HG03097 (cell line): ENCODE measurements around the gene CACNG6.
"Not testable (repeated sequence)": the region's sequence is repeated elsewhere in the genome, so short reads cannot be mapped to it uniquely, and the experiment has no call there.

Source experiments
- ATAC-seq: cut with Tn5 transposase; IDR thresholded peaks from one replicate; pipeline ENCODE4 v1.9.1; 2021; ENCODE audit not compliant: unreplicated experiment, low FRiP score

CACNG6 gene, protein sequence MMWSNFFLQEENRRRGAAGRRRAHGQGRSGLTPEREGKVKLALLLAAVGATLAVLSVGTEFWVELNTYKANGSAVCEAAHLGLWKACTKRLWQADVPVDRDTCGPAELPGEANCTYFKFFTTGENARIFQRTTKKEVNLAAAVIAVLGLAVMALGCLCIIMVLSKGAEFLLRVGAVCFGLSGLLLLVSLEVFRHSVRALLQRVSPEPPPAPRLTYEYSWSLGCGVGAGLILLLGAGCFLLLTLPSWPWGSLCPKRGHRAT

DNA sequence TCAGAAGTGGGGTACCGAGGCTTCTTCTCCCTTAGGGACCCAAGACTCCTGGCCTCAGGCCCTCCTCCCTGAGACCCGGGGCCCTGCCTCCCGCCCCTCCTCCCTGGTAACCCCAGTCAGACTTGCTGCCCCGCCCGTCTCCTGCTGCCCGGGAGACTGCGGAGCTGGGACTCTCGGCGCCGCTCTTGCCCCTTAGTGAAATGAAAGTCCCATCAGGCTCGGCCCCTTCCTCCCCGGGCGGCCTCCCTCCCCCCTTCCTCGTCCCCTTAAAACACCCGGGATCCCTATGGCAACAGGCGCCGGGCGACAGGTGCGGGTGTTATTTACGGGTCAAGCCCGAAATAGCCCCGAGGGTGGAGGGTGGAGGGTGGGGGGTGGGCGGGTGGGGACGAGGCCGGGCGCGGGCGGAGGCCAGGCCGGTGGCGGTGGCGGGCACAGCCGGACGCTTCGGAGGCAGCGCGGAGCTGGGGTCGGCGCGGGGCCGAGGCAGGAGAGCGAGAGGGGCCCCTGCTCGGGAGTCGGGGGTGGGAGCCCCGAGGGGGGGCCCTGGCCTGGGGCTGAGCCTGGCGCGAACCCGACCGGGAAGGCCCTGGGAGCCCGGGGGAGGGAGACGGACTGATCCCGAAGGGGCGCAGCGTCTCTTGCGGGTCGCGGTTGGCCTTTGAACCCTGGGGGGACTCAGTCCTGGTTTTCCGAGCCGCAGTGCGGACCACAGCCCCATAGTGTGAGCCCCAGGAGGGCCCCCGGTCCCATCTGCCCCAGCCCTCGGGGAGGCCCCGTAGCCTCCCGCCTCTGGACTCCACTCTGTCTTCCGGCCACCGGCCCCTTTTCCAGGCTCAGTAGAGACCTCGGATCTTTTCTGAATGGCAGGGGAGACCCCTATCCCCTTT lies at the start of gene CACNG6:
TSS of gene CACNG6 (plus strand) at position 414 of the 890 bp plus-strand sequence. CDS start 1,241 bp downstream, outside the sequence.
- no peak for ATAC-seq

DNA sequence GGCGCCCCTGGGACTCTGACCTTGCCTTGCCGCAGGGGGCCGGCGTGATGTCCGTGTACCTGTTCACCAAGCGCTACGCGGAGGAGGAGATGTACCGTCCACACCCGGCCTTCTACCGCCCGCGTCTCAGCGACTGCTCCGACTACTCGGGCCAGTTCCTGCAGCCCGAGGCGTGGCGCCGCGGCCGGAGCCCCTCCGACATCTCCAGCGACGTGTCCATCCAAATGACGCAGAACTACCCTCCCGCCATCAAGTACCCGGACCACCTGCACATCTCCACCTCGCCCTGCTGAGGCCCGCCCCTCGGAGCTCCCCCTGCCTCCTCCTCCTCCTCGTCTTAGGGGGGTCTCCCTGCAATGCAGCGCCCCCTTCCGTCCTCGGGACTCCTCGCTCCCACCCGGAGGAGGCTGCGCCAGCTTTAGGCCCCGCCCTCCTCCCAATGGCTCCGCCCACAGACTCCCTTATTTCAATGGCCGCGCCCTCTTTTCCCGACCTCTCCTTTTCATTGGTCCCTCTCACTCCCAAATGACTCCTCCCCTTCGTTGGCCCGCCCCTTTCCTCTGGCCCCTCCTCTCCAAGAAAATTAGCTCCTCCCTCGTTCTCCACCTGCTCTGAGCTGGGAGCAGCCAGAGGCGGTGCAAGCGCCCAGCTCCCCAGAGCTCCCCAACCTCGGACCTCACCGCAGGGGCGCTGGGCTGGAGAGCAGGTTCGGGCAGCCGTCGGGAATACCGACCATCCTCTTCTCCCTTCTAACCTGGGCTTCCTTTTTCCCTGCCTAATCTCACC lies 49.2 kb upstream of the CACNG6 start:
- ATAC-seq: no peak

DNA sequence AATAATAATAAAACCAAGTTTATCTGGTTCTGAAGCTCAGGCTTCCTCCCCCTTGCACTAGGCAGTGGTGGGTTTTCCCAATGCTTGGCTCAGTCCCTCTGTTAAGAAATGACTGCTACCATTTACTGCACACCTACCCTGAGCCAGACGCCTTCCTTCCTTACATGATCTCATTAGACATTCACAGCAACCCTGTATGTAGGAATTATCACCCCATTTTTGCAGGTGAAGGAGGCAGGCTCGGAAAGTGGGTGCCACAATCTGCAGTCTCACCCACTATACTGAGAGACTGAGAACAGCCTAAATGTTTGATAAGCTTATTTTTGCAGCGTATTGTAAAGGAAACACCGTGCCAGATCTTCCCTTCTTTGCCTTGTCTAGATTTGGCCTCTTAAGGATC lies 47.0 kb upstream of the CACNG6 start:
- no peak for ATAC-seq

DNA sequence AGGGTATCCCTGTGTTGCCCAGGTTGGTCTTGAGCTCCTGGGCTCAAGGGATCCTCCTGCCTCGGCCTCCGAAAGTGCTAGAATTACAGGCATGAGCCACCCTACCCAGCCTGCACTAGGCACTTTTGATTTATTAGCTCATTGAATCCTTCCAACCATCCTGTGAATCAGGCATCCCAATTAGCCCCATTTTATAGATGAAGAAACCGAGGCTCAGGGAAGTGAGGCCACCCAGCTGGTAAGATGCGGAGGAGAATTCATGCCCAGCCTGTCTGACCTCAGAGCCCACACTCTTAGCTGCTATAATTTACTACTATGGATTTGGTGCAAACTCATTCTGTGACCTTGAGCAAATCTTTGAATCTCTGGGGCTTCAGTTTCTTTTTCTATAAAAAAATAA lies 46.5 kb upstream of the CACNG6 start:
- no peak for ATAC-seq

DNA sequence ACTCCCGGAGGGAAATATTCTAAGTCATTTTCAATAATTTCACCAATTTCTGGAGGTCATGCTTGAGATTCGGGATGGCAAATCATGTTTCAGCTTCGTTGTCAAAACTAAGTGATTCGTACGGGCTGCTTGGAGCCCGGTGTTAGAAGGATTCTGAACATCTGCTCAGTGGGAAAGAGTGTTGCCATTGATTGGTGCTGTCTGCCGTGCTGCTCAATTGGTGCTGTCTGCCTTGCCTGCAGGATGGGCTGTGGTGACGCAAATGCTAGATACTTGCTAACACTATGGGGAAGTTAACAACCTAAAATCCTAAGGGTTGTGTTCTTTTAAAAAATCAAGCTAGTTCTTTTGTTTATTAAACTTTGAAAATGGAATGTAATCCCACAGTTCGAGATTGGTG lies 46.0 kb upstream of the CACNG6 start:
- no peak for ATAC-seq

DNA sequence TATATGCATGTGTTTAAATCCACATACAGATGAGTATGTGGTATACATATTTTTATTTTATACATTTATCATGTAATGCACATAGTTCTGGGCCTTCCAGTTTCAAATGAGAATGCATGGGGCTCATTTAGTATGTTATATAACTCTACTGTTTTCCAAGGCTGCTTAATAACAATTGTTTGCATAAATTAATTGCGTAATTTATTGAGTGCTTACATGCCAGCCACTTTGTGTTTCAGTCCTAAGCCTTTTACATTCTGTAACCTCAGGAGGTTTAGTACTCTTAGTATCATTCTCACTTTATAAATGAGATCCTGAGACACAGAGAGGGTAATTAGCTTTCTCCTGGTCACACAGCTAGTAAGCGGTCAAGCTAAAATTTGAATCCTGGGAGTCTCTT lies 45.4 kb upstream of the CACNG6 start:
- no peak for ATAC-seq

DNA sequence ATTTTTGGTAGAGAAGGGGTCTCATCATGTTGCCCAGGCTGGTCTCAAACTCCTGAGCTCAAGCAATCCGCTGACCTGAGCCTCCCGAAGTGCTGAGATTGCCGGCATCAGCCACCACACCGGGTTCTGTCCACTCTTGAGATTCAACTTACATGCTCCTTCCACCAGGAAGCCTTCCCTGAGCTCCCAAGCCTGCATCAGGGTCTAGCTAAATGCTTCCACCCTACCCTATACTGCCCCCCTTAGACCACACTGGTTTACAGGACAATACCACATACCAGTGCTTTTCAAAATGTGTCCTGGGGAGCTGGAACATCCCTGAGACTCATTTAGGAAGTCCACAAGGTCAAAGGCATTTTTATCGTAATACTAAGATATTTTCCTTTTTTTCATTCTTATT lies 43.8 kb upstream of the CACNG6 start:
- no peak for ATAC-seq

DNA sequence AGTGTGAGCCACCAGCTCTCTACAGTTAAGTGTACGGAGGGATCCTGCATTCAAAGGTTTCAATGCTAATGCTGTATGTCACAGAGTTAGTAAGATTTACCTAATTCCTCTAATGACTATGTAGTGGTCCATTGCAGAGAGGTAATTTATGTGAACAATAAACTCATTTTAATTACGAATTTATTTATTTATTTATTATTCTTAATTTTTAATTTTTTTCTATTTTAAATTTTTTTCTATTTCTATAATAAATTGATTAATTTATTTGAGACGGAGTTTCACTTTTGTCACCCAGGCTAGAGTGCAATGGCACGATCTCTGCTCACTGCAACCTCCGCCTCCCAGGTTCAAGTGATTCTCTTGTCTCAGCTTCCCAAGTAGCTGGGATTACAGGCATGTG lies 42.8 kb upstream of the CACNG6 start:
- ATAC-seq: not testable (repeated sequence)

DNA sequence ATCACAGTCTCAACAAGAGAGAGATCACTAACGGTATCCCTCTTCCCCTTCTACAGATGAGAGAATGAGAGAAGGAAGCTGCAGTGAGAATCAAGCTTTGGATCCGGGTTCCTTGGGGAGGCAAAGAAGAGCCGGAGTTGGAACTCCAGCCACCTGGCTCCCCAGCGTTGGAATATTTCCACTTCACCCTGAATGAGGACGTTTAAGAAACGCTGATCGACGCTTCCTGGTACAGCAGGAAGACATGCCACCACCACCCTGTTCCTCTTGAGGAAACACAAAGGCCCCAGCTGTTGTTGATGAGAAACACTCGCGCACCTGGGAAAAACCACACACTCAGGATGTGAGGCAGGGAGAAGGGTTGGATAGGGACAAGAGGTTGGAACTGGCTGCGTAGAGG lies 40.0 kb upstream of the CACNG6 start:
- ATAC-seq: no peak

DNA sequence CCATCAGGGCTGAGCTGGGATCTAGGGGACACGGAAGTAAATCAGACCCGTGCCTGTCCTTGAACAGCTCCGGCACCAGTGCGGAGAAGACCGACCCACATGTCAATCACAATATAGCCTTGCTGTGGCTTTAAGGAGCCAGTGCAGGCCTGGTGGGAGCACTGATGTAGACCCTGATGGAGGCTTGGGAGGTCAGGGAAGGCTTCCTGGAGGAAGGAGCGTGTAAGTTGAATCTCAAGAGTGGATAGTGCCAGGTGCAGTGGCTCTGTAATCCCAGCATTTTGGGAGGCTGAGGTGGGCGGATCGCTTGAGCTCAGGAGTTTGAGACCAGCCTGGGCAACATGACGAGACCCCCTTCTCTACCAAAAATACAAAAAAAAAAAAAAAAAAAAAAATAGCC lies 39.5 kb upstream of the CACNG6 start:
- no peak for ATAC-seq

DNA sequence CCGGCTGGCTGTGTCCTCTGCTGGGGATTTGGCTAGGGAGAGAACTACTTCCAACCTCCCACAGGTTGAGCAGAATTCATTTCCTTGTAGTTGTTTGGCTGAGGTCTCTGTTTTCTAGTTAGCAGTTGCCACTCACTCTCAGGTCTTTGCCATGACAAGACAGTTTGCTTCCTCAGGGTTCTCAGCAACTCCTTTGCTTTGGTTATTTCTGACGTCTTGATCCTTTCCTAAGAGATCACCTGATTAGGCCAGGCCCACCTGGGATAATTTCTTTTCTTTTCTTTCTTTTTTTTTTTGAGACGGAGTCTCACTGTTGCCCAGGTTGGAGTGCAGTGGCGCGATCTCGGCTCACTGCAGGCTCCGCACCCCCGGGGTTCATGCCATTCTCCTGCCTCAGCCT lies 38.1 kb upstream of the CACNG6 start:
- no peak for ATAC-seq

DNA sequence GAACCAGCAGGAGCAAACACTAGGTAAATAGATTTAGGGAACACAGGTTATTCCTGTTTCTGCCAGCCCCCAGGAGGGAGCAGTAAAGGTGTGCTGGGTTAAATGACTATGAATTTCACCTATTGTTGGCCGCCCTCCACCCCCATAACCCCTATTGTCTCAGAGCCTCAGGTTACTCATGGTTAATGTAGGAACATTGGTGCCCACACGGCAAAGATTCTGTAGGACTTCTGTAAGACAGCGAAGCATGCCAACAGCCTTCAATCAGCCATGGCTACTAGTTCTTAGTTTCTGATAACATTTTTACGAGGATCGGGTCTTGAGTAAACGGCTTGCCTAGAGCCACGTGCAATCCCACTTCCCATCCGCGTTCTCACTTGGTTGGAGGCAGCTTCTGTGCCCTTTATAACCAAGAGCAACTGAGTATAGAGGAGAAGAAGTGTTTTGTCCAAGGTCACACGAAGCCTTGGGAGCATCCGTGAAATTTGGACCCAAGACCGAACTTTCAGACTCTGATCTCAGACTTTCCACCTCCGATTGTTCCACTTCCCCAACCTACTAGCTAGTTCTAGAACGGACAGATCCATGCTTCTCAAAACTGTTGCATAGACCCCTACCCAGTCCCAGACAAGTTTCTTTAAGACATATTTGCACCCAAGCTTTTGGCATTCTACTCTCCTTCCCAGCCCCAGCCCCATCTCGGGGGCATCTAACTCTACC lies 33.8 kb upstream of the CACNG6 start:
- no peak for ATAC-seq

DNA sequence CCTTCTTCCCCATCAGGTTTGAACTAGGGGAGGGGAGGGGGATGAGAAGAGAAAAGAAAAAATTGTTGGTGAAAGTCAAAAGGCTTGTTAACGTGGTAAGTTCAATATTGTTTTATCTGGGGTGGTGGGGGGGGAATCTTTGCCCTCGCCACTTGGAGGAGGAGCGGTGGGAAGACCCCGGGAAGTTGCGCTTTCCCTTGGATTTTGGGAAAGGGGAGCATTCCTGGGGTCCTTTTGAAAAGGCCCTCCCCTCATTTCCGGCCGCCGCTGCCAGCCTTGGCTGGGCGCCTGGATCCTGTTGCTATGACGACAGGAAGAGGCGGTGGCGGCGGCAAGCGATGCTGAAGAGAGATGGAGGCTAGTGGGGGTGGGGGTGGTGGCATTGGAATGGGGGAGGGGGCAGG lies 33.3 kb upstream of the CACNG6 start:
- ATAC-seq: no peak

DNA sequence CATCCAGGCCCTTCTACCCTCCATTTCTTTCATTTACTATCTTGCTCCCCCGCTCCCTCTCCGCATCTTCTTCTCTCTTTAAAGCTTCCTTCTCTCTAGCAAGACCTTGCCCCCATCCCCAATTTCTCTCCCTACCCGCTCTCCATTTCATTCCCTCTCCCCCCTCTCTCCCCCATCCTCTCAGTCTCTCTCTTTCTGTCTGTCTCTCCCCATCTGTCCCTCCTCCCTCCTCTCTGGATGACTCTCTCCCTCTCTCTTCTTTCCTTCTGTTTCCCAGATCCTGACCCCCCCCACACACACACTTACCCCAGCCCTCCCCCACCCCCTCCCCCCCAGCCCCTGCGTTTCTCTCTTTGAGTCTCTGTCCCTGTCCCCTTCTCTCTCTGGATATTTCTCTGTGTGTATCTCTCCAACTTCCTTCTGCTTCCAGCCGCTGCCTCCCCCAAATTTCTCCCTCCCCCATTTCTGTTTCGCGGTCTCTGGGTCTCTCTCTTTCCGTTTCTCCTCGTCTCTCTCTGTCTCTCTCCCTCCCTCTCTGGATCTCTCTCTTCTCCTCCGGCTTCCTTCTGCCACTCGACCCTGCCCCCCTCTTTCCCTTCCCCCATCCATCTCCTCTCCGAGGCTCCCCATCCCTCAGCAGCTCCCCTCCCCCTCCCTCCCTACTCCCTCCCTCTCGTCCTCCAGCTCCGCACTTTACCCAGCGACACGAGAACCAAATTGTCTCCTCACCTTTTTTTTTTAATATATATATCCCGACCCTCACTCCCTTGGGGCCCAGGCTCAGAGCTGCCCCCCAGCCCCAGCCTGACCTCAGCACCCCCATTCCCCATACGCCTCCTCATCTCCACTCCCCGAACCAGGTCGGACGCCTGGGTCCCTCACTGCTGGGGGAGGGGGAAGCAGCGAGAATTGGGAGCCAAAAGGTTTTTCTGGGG lies 32.3 kb upstream of the CACNG6 start:
- ATAC-seq: no peak

DNA sequence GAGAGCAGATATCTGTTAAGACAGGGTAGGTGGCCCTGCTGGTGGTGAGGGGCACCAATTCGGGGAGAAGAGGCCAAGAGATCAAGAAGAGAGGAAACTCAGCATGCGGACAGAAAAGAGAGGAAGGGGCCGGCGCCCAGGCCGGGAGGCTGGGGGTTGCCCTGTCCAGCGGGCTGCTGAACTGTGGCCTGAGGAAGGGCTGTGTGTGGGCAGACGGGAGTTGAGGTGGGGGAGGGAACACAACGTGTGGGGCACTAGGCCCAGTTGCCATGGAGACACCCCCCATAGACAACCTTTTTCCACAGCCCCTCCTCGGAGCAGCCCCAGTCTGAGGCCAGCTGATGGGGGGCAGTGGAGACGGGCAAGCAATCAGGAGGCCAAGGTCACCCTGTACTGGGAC lies 31.2 kb upstream of the CACNG6 start:
- no peak for ATAC-seq

DNA sequence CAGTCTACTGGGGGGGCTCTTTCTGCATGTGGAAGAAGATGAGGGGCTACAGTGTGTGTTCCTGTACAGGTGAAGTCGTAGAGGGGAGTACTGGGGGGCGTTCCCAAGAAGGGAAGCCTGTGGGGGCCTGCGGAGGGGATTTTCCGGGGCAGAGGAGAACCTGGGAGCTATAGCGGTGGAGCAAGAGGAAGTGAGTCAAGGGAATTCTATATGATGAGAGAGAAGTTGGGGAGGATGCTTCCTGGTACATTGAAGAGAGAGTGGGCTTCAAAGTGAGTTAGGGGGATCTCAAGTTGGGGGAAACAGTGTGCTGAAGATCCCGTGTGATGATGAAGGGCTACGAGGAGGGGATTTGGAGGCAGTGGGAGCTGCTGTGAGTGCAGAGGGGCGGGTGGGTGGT lies 30.6 kb upstream of the CACNG6 start:
- ATAC-seq: no peak

DNA sequence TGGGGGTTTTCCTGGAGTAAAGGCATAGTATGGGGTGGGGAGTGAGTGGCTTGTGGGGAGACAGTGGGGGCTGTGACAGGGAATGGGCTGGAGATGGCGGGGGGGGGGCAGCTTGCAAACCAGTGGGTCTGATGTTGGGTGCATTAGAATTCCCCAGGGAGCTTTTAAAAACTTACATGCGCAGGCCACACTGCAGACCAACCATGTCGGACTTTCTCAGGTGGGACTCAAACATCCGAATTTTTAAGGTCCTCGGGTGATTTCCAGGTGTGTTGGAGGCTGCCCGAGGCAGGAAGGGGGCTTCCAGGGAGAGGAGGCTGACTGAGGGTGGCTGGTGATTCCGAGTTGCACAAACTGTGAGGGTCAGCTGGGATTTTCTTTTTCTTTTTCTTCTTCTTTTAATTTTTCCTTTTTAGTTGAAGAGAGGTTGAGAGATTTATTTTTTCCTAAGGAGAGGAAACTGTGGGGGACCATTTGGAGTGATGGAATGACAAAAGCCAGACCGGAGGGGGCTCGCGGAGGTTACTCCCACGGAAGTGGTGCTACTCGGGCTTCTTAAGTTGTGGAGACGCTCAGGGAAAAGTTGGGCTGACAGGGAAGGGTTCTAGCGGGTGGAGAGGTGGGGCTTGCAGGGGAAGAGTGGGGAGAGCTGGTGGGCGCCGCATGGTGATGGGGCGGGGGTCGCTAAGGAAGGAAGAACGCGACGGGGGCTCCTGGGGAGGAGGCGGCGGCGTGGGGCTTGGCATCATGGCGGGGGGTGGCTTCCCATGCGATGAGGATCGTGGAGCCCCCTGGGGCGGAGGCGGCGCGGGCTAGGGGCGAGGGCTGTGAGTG lies 29.7 kb upstream of the CACNG6 start:
- ATAC-seq: no peak

DNA sequence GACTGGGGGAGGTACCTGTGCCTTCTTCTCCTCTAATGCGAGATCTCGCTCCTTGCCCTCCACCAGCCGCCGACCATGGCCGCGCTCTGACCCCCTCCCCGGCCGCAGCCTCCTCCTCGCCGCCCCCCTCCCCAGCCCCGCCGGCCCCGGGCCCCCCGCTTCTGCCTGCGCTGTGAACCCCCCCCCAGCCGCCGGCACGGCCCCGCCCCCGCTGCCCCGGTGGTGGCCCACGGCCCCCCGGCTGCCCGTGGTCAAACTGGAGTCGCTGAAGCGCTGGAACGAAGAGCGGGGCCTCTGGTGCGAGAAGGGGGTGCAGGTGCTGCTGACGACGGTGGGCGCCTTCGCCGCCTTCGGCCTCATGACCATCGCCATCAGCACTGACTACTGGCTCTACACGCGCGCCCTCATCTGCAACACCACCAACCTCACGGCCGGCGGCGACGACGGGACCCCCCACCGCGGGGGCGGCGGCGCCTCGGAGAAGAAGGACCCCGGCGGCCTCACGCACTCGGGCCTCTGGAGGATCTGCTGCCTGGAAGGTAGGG lies 28.5 kb upstream of the CACNG6 start, which contains the start of gene CACNG8:
TSS of gene CACNG8 (plus strand) at position 51 of the 545 bp plus-strand sequence.
- ATAC-seq: no peak
